Endothelial cell of umbilical vein (primary cell): ENCODE data around the gene MAP1S. TPM values are rescaled to one million over a fixed set of nuclear protein-coding genes. Genes with fewer than 3 reads are reported as not detected.

ENCODE experiments used
- BruUV-seq: library from RNA; stranded (reverse); fragments of 400-500 nt; replicated peaks from 2 replicates; lab custom pipeline; 2021; lab: Mats Ljungman, UMichigan
- CTCF ChIA-PET: fragments of 300-600, 350-600 bp; sonication (Branson Sonifier 250); formaldehyde crosslinking; loops from one replicate; lab custom pipeline; 2021; ENCODE audit warnings: antibody characterized with exemption, inconsistent platforms; lab: Charles Lee
- POLR2A ChIA-PET: fragments of 300-600, 350-600 bp; sonication (Branson Sonifier 250); formaldehyde crosslinking; loops from one replicate; lab custom pipeline; 2021; ENCODE audit warnings: antibody characterized with exemption, inconsistent platforms; lab: Charles Lee
- DNase-seq: peaks from one replicate; pipeline ENCODE4 v3.0.0-alpha.2; 2011; ENCODE audit warnings: low read depth, low spot score
- FAIRE-seq: peaks from 2 replicates; lab custom pipeline; 2011; peaks lifted over from hg19 to GRCh38; lab: Jason Lieb, UNC
- H2AFZ ChIP-seq: 2 replicates; pipeline ENCODE4 v1.6.0; 2012; ENCODE audit warnings: low read depth, low read length, control low read depth, inconsistent platforms
- H3K27ac ChIP-seq: 2 replicates; pipeline ENCODE4 v1.5.1; 2011; ENCODE audit warnings: low read depth, mild to moderate bottlenecking, control low read depth, low read length, moderate library complexity; ENCODE audit not compliant: insufficient read depth
- H3K27me3 ChIP-seq, 2 experiments: 2 replicates each; pipeline versions ENCODE4 v1.6.0 to v1.6.1; 2011; ENCODE audit warnings: low read length in 2 of 2, mixed read lengths in 1 of 2; ENCODE audit not compliant: control insufficient read depth in 2 of 2, insufficient read depth in 2 of 2
- H3K36me3 ChIP-seq, 2 experiments: 2 replicates in 1 of 2; 3 replicates in 1 of 2; pipeline ENCODE4 v1.5.1; 2011; ENCODE audit warnings: low read length in 2 of 2, mild to moderate bottlenecking in 1 of 2, moderate library complexity in 1 of 2; ENCODE audit not compliant: control insufficient read depth in 2 of 2, insufficient read depth in 2 of 2; ENCODE audit errors: extremely low read depth in 1 of 2
- H3K4me1 ChIP-seq: 3 replicates; pipeline ENCODE4 v1.5.1; 2011; ENCODE audit warnings: mild to moderate bottlenecking, low read length; ENCODE audit not compliant: control insufficient read depth, insufficient read depth; ENCODE audit errors: extremely low read depth
- H3K4me2 ChIP-seq: 2 replicates; pipeline ENCODE4 v1.6.1; 2011; ENCODE audit warnings: low read length, control low read depth, mixed read lengths; ENCODE audit not compliant: insufficient read depth
- H3K4me3 ChIP-seq, 3 experiments: fragments of 200-600 bp in 1 of 3; sonication (generic), shearing (Covaris generic) in 1 of 3; replicated peaks in 1 of 3; 2 replicates each; pipeline ENCODE4 v1.5.1; 2011 to 2016; ENCODE audit warnings: control low read depth in 3 of 3, low read length in 3 of 3, mild to moderate bottlenecking in 2 of 3, inconsistent platforms in 1 of 3, low read depth in 1 of 3, moderate library complexity in 1 of 3; ENCODE audit not compliant: insufficient read depth in 1 of 3
- H3K79me2 ChIP-seq: 2 replicates; pipeline ENCODE4 v1.6.0; 2012; ENCODE audit warnings: low read length, inconsistent platforms; ENCODE audit not compliant: control insufficient read depth, insufficient read depth
- H3K9ac ChIP-seq: replicated peaks from 2 replicates; pipeline ENCODE3; 2011; ENCODE audit warnings: low read length, control low read depth; ENCODE audit not compliant: insufficient read depth; ENCODE audit errors: extremely low read depth
- H3K9me1 ChIP-seq: replicated peaks from 3 replicates; pipeline ENCODE4 v1.6.0; 2011; ENCODE audit warnings: mild to moderate bottlenecking, low read length; ENCODE audit not compliant: control insufficient read depth, insufficient read depth; ENCODE audit errors: extremely low read depth
- H3K9me3 ChIP-seq: replicated peaks from 2 replicates; pipeline ENCODE4 v1.5.1; 2012; ENCODE audit warnings: low read length, inconsistent platforms; ENCODE audit not compliant: control insufficient read depth, insufficient read depth
- H4K20me1 ChIP-seq: replicated peaks from 2 replicates; pipeline ENCODE3; 2011; ENCODE audit warnings: mild to moderate bottlenecking, low read length; ENCODE audit not compliant: control insufficient read depth, insufficient read depth; ENCODE audit errors: extremely low read depth
- EZH2 ChIP-seq: IDR thresholded peaks from 2 replicates; pipeline ENCODE4 v1.6.1; 2012; ENCODE audit warnings: borderline replicate concordance, low read depth, mild to moderate bottlenecking, moderate library complexity, low read length, inconsistent platforms; ENCODE audit not compliant: severe bottlenecking
- FOS ChIP-seq: IDR thresholded peaks from 2 replicates; pipeline ENCODE4 v1.6.1; 2011; ENCODE audit warnings: mild to moderate bottlenecking, low read length, moderate library complexity, borderline replicate concordance; ENCODE audit not compliant: insufficient read depth
- GATA2 ChIP-seq: IDR thresholded peaks from 2 replicates; pipeline ENCODE4 v1.7.0; 2011; ENCODE audit warnings: low read depth, mild to moderate bottlenecking, moderate library complexity, mixed read lengths, low read length; ENCODE audit not compliant: insufficient read length, insufficient read depth
- JUN ChIP-seq: IDR thresholded peaks from 2 replicates; pipeline ENCODE4 v1.6.1; 2011; ENCODE audit warnings: borderline replicate concordance, low read depth; ENCODE audit not compliant: insufficient read length, insufficient read depth
- MYC ChIP-seq: IDR thresholded peaks from one replicate; pipeline ENCODE4 v1.6.1; 2011; ENCODE audit warnings: mild to moderate bottlenecking, low read depth, low read length
- POLR2A ChIP-seq: IDR thresholded peaks from 2 replicates; pipeline ENCODE4 v1.6.1; 2012; ENCODE audit warnings: low read depth, mild to moderate bottlenecking, control low read depth, low read length
- POLR2AphosphoS5 ChIP-seq: IDR thresholded peaks from 2 replicates; pipeline ENCODE4 v1.6.1; 2012; ENCODE audit warnings: low read depth, mild to moderate bottlenecking, control low read depth, low read length, moderate library complexity; ENCODE audit not compliant: insufficient read depth
- dilution Hi-C: fragments of 300-500 bp; cut with MboI; formaldehyde crosslinking; loops from one replicate; pipeline ENCODE4 v1.15.0; 2019; ENCODE audit warnings: low sequenced_read_pairs; ENCODE audit not compliant: extremely low pct_ligation_motif_present
- intact Hi-C: fragments of 100-400 bp; cut with micrococcal nuclease; formaldehyde crosslinking; loops from one replicate; pipeline ENCODE4 v1.10.0; 2022
- polyA plus RNA-seq, 4 experiments: library from polyadenylated mRNA; depleted of rRNA in 3 of 4; stranded (reverse) in 3 of 4; unstranded in 1 of 4; fragments of >200 nt; gene quantifications; 2 replicates each; pipeline versions ENCODE4 v1.2.1 to v1.2.3, GENCODE V29; 2011 to 2012; ENCODE audit warnings: missing spikeins in 1 of 4
- total RNA-seq: library from RNA; stranded (reverse); gene quantifications from 2 replicates; pipeline ENCODE4 v1.2.3, GENCODE V29; 2021
- TF ChIP-seq, protein P1 (sequence below): IDR thresholded peaks from 2 replicates; pipeline ENCODE4 v1.6.1; 2011; ENCODE audit not compliant: insufficient read depth, insufficient read length
- TF ChIP-seq, protein P2 (sequence below), 2 donors: IDR thresholded peaks; 1 replicate in 1 of 2; 2 replicates in 1 of 2; pipeline ENCODE4 v1.5.1; 2011; ENCODE audit warnings: low read length in 2 of 2, mild to moderate bottlenecking in 2 of 2, moderate library complexity in 2 of 2, control low read depth in 1 of 2, inconsistent platforms in 1 of 2, low read depth in 1 of 2; ENCODE audit not compliant: insufficient read depth in 1 of 2; ENCODE audit errors: extremely low read depth in 1 of 2

The MAP1S gene
- total and polyA plus RNA-seq, 2 donors (not counting 3 experiments of a cell fraction or from before 2014, with no cell fraction given), result 94.8 to 143 TPM

DNA sequence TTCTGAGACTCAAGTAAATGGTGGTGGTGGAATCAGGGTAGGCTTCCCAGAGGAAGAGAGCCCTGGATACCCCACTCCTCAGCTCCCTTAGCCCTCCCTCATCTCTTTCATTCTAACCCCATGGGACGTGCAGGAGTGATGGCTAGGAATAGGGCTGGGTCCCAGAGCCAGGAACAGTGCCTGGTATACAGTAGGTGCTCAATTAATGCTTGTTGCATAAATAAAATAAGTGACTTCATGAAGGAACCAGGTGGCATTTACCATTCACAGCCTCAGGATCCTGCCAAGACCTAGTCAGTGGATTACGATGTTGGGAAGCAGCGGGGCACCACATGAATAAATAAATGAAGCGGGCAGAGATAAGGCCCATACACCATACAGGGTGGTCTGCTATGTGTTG is 35.0 kb upstream of the MAP1S start:
- no peak overlapping the region for H2AFZ ChIP-seq
- no peaks in the 10 kb centered on the region for H3K79me2 ChIP-seq
- H3K4me3 ChIP-seq, result no peak overlapping the region
- no peaks in the 10 kb centered on the region for H4K20me1 ChIP-seq
- no peak overlapping the region for H3K9ac ChIP-seq
- DNase-seq, result no peak
- FAIRE-seq, result no peak
- BruUV-seq, result no TSS peak
- H3K4me1 ChIP-seq, result peaks cover 24% of the 10 kb centered on the region
- H3K36me3 ChIP-seq, result no peaks in the 10 kb centered on the region
- ChIA-PET POLR2A (no interaction called here), CTCF (no interaction called here)
- H3K4me2 ChIP-seq, result no peak overlapping the region
- H3K9me3 ChIP-seq, result no peaks in the 10 kb centered on the region
- H3K27ac ChIP-seq, result no peak overlapping the region
- no peaks in the 10 kb centered on the region for H3K9me1 ChIP-seq
- TF ChIP-seq, protein P1, sequence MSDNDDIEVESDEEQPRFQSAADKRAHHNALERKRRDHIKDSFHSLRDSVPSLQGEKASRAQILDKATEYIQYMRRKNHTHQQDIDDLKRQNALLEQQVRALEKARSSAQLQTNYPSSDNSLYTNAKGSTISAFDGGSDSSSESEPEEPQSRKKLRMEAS, result no peak
- TF ChIP-seq GATA2, result no peak
- no peak for TF ChIP-seq POLR2AphosphoS5
- no peak for TF ChIP-seq FOS
- TF ChIP-seq JUN, result no peak
- TF ChIP-seq, protein P2, sequence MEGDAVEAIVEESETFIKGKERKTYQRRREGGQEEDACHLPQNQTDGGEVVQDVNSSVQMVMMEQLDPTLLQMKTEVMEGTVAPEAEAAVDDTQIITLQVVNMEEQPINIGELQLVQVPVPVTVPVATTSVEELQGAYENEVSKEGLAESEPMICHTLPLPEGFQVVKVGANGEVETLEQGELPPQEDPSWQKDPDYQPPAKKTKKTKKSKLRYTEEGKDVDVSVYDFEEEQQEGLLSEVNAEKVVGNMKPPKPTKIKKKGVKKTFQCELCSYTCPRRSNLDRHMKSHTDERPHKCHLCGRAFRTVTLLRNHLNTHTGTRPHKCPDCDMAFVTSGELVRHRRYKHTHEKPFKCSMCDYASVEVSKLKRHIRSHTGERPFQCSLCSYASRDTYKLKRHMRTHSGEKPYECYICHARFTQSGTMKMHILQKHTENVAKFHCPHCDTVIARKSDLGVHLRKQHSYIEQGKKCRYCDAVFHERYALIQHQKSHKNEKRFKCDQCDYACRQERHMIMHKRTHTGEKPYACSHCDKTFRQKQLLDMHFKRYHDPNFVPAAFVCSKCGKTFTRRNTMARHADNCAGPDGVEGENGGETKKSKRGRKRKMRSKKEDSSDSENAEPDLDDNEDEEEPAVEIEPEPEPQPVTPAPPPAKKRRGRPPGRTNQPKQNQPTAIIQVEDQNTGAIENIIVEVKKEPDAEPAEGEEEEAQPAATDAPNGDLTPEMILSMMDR (IDR thresholded peaks at IDR 0.05; ENCODE audit: extremely low read depth in 1 of 2, insufficient read depth in 1 of 2, low read depth in 1 of 2, low read length in 2 of 2), result no peak
- TF ChIP-seq MYC, result no peak
- TF ChIP-seq EZH2, result no peak
- no peak for TF ChIP-seq POLR2A
- H3K27me3 ChIP-seq, result peaks cover 11 to 15% of the 10 kb centered on the region in 2 experiments
- dilution Hi-C loops (no loop called here), intact Hi-C loops (no loop called here)
